ENCODE measurements around the gene GPR157.

GRCh38 chr1:9068981-9069325 is 59.9 kb downstream of the GPR157 start:
- TF ChIP-seq POLR2A (IDR thresholded peaks at IDR 0.05) = no peak
- TF ChIP-seq CTCF (IDR thresholded peaks at IDR 0.05) = no peak
